GM12874 (cell line): ENCODE measurements around the gene PMPCA.

Experiments
- CTCF ChIP-seq: IDR thresholded peaks from 2 replicates; pipeline ENCODE4 v1.5.1; 2011; ENCODE audit warnings: low read depth, mild to moderate bottlenecking, control low read depth, low read length, moderate library complexity; ENCODE audit not compliant: insufficient read depth

The PMPCA gene

DNA sequence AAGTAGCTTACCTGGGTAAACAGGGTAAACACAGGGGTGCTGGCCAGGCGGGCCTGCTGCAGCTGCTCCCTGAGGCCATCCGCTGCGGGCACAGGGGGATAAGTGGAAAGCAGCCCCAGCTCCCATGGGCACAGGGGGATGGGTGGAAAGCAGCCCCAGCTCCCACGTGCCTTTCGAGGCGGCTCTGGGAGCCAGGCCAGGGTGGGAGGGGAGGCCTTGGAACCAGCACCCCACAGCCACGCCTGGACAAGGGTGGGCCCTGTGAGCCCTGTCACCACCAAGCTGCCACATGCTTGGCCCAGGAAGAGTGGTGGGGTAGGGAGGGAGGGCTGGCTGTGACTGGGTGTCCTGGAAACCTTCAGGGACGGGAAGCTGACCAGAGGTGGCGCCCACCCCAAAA lies 29.1 kb upstream of the PMPCA start:
- TF ChIP-seq CTCF: no peak

DNA sequence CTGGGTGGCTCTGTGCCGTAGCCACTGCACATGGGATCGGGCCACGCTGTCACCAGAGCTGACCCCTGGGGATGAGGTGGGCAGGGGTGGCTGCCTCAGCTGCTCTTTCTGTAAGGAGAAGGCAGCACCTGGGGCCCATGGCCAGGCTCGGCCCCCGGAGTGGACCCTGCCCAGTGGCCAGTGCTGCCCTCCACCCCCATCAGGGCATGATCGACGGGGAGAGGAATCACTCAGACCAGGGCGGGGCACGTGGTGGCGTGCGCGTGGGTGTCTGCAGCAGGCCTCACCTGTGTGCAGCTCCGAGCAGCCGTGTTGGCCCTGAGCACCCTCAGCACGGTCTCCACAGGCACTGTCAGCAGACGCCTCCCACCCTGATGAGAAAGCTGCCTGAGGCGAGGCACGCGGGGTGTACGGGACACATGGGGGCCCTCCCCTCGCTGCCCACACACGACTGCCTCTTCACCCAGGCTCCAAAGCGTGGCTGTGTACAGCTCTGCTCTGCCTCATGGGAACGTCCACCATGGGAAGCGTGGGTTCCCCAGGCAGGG lies 28.4 kb upstream of the PMPCA start:
- no peak for TF ChIP-seq CTCF

DNA sequence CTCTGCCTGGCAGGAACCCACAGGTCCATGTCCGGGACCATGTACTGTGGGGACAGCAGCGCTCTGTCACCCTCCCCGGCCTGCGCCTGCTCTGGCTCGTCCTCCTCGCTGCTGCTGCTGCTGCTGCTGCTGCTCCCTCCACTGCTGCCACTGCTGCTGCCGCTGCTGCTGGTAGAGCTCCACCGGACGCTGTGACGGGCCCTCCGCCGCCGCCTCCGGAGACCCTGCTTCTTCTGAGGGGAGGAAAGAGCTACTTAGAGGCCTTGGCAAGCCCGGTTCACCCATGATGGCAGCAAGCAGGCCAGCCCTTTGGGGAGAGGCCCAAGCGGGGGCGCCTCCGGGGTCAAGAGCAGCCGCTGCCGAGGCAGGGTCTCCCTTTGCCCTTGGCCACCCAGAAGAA lies 27.0 kb upstream of the PMPCA start:
- no peak for TF ChIP-seq CTCF

- no peak for TF ChIP-seq CTCF
Measured at GRCh38 chr9:136385015-136385414, 25.4 kb upstream of the PMPCA start.

- no peak for TF ChIP-seq CTCF
Measured at GRCh38 chr9:136386018-136386417, 24.4 kb upstream of the PMPCA start.

DNA sequence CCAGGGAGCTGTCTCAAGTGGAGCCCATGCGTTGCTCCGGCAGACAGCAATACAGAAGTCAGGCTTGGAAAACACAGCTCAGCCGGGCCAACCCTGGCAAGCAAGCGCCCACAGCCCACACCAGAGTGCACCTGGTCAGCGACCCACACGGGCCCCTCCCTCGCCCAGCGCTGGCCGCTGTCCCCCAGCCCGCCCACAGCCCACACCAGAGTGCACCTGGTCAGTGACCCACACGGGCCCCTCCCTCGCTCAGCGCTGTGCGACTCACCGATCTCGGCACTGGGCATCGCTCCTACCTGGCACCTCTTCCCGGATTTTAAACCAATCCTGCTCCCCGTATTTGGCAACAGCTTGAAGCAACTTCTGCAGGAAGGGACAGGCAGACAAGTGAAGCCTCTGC lies 23.2 kb upstream of the PMPCA start:
- no peak for TF ChIP-seq CTCF

DNA sequence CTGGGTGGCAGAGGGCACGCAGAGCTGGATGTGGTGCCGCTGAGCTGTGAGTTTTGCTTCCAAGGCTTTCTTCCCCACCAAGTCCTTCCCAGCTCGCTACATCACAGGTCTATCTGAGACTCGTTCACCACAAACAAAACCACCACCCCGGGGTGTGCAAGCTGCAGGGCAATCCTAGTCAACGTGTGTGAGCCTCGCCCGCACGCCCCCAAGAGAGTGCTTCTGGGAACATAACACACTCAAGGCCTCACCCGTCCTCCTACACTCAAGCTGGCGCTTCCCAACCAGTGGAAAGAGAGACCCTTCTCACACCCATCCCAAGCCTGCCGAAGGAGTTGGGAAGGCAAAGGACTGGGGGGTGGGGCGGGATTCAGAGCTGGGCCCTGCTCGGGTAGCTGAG lies 21.1 kb upstream of the PMPCA start:
- TF ChIP-seq CTCF: no peak
